K562 (cell line): ENCODE data around the gene RAI2. TPM values are rescaled to one million over a fixed set of nuclear protein-coding genes. Genes with fewer than 3 reads are reported as not detected.

ENCODE experiments used
- CREB5 ChIP-seq: fragments of 250-450 bp; sonication (Bioruptor Pico); IDR thresholded peaks from 2 replicates; pipeline ENCODE4 v1.5.0; 2020; ENCODE audit warnings: mild to moderate bottlenecking
- E2F4 ChIP-seq: sonication (generic); formaldehyde crosslinking; IDR thresholded peaks from 2 replicates; pipeline ENCODE4 v1.8.0; 2022; ENCODE audit warnings: mild to moderate bottlenecking, low read depth, missing genetic modification reagents
- SMARCA4 ChIP-seq: fragments of 450-650 bp; IDR thresholded peaks from 2 replicates; pipeline ENCODE4 v1.6.1; 2016
- UBTF ChIP-seq, 2 experiments: IDR thresholded peaks; 2 replicates each; pipeline ENCODE4 v1.6.1; 2012; ENCODE audit warnings: improper control_type of control experiment in 2 of 2, low read depth in 2 of 2, low read length in 2 of 2, borderline replicate concordance in 1 of 2
- ZBTB2 ChIP-seq: fragments of 450-650 bp; IDR thresholded peaks from 2 replicates; pipeline ENCODE4 v1.6.1; 2016; ENCODE audit warnings: antibody characterized with exemption
- ZKSCAN3 ChIP-seq: fragments of 250-450 bp; sonication (Bioruptor Pico); IDR thresholded peaks from 2 replicates; pipeline ENCODE4 v1.4.0; 2020
- ZNF445 ChIP-seq: fragments of 250-450 bp; sonication (Bioruptor Pico); IDR thresholded peaks from 2 replicates; pipeline ENCODE4 v1.4.0; 2020; ENCODE audit warnings: low read depth, mild to moderate bottlenecking, moderate library complexity
- ZNF695 ChIP-seq: fragments of 450-650 bp; formaldehyde crosslinking; IDR thresholded peaks from 2 replicates; pipeline ENCODE4 v1.4.0; 2020; ENCODE audit warnings: mild to moderate bottlenecking, moderate library complexity
- polyA plus RNA-seq, 8 experiments: library from polyadenylated mRNA; depleted of rRNA in 4 of 8; stranded (reverse) in 5 of 8; unstranded in 3 of 8; fragments of >200 nt; fragmentation: Nextera tagmentation in 2 of 8; fragmentation: Illumina TruSeq in 1 of 8; extraction: Ambion mirVana in 2 of 8; extraction: Trizol in 1 of 8; gene quantifications; 2 replicates each; pipeline versions ENCODE4 v1.2.1 to v1.2.3, GENCODE V29; 2011 to 2014; ENCODE audit warnings: inconsistent platforms in 1 of 8, missing spikeins in 1 of 8
- total RNA-seq, 7 experiments: library from RNA; depleted of rRNA in 6 of 7; stranded (reverse); fragments of >200 nt in 6 of 7; fragmentation: Illumina TruSeq in 2 of 7; extraction: Trizol in 2 of 7; gene quantifications; 2 replicates each; pipeline versions ENCODE4 v1.2.1 to v1.2.3, GENCODE V29; 2011 to 2021; ENCODE audit warnings: low replicate concordance in 1 of 7

RAI2 gene
- total and polyA plus RNA-seq, 9 of the 15 experiments (the other 6 are each of a cell fraction or from before 2014, with no cell fraction given), result not detected

- TF ChIP-seq ZNF445, result no peak
- no peak for TF ChIP-seq CREB5
- no peak for TF ChIP-seq ZKSCAN3 (CRISPR knock-in tag)
- no peak for TF ChIP-seq SMARCA4
- TF ChIP-seq ZNF695 (CRISPR knock-in tag), result no peak
- no peak for TF ChIP-seq ZBTB2
- TF ChIP-seq E2F4 (CRISPR knock-in tag), result no peak
- TF ChIP-seq UBTF (IDR thresholded peaks at IDR 0.05; ENCODE audit: borderline replicate concordance in 1 of 2, low read depth in 2 of 2, low read length in 2 of 2), result no peak
Observed at GRCh38 chrX:17802756-17803155, 58.3 kb downstream of the RAI2 start (continued).
